DMS 273 treated with DMSO at 0.1 percent for 48 hours (cell line): ENCODE data around the gene AFF3.

Source experiments
- DNase-seq: peaks from one replicate; lab custom pipeline; 2025; lab: John Stamatoyannopoulos, UW

Gene AFF3

GRCh38 chr2:99698896-99699295, 443.5 kb downstream of the AFF3 start:
- DNase-seq, result no peak

DNA sequence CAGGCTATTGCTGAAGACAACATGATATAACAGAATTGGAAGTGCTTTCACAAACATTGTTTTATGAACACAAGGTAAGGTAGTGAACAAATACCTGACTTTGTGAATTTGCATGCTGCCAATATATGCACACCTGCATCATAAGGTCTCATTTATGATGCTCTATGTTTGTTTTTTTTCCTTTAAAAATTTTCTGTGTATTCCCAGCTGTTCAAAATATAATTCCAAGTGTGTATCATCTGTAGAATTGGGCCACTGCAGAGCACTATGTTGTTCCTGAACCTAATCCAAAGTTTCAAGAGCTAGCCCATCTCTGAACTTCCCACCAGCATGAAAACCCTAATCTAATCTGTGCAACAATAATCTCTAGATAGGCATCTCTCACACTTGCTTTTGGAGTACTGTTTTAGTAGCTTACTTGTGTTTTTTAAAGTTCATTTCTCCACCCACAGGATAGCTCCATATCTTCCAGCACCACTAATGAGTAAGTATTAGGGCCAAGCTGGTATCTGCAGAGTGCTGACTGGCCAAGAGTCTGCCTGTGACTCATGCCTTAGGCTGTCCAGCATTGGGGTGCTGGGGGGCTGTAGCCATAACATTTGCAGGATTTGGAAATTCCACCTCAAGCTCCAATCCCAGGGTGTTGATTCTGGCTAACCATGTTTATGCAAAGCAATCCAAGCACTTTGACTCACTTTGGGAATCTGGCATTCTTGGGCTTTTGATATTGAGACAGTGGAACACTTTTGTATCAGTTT, 444.4 kb downstream of the AFF3 start:
- DNase-seq, result no peak

- no peak for DNase-seq
These were observed 446.5 kb downstream of the AFF3 start for GRCh38 chr2:99695944-99696253.

DNA sequence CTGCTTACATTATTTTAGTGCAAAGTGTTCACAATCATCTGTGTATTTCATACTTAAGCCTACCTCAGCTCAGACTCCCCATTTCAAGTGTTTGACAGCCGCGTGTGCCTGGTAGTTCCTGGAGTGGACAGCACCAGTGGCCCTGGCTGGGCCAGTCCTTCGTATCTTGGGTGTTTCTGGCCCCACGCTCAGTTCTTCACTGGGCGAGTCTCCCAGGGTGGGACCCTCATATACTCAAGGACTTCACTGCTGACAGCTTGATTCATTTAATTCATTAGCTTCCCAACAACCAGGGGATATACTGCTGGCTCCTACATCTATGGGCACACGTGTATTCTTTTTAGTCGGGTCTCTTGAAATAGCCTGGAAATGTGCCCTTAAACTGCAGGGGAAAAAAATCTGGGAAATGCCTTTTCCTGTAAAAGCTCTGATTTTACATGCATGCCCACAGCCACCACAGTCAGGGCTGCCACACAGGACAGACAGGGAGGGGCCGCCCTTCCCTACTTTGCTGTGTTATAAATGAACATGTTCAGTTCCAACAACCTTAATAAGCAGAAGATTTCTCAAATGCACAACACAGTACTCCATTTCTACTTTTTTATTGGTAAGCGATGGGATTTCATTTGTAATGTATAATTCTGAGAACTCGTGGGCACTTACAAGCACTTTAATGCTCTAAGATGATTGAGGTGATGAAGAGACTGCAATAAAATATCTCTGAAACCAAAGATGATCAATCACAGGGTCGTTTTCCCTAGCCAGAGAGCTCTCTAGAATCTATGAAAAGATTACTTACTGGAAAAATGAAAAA, 447.1 kb downstream of the AFF3 start:
- no peak for DNase-seq

- DNase-seq, result no peak
These were observed 448.1 kb downstream of the AFF3 start for GRCh38 chr2:99694331-99694730.

DNA sequence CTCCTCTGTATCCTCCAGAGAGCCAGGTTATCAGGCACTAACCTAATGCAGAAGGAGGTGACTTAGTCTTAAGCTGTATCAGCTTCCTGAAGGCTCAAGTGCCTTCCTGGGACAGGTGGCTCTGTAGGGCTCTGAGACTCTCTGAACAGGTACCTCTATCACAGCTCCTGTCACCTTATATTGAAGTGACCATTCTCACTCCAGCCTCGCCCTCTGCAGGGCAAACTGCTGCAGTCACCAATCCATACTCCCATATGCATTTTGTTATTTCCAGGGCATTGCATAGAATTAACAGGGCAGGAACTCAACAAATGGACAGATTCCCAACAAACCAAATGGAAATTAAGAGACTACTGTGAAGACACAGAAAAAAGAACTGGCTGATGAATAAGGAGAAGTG, 449.6 kb downstream of the AFF3 start:
- no peak for DNase-seq

- DNase-seq, result no peak
These were observed 450.5 kb downstream of the AFF3 start for GRCh38 chr2:99691926-99692325.

DNA sequence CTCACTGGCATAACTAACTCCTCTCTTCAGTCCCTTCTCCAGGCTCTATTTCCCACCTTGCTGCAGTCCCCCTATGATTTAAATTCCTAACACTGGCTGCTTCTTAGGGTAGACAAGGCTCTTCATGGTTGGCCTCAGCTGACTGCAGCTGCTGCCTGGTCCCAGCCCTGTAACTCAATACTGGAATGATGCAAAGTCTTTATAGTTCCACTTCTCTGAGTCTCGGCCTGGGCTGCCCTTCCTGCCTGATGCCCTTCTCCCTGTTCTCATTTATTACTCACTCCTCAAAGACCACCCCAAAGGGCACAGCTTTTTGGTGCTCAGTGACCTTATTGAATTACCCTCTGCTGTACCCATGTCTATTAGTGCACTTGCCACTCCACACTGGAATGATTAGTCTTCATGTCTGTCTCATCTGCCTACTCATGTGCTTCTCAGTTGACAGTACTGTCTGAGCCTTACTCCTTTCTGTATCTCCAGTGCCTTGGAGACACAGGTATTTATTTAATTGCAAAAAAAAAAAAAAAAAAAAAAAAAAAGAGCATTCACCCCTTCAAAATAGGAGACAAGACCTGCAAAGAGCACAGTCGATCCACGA, 453.1 kb downstream of the AFF3 start:
- no peak for DNase-seq

- DNase-seq, result no peak
These were observed 453.7 kb downstream of the AFF3 start for GRCh38 chr2:99688699-99689098.

- peak; percentile 17 for DNase-seq
These were observed 459.9 kb downstream of the AFF3 start for GRCh38 chr2:99682275-99683060.

GRCh38 chr2:99680946-99681345, 461.4 kb downstream of the AFF3 start:
- DNase-seq, result no peak

- no peak for DNase-seq
These were observed 462.9 kb downstream of the AFF3 start for GRCh38 chr2:99679518-99679917.

GRCh38 chr2:99678625-99679024, 463.8 kb downstream of the AFF3 start:
- DNase-seq, result no peak

DNA sequence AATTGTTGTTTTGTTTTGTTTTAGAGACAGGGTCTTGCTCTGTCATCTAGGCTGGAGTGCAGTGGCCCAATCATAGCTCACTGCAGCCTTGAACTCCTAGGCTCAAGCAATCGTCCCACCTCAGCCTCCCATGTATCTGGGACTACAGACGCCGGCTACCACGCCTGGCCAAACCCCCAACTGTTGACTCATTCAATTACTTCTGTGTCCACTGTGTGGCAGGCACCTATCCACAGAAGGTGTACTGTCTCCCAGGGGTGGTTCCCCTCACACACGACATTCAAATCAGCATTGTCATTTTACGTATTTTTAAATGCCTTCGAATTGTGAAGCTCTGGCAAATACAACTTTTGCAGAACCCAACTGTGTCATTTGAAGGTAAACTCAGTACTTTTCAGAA, 464.6 kb downstream of the AFF3 start:
- DNase-seq, result no peak

DNA sequence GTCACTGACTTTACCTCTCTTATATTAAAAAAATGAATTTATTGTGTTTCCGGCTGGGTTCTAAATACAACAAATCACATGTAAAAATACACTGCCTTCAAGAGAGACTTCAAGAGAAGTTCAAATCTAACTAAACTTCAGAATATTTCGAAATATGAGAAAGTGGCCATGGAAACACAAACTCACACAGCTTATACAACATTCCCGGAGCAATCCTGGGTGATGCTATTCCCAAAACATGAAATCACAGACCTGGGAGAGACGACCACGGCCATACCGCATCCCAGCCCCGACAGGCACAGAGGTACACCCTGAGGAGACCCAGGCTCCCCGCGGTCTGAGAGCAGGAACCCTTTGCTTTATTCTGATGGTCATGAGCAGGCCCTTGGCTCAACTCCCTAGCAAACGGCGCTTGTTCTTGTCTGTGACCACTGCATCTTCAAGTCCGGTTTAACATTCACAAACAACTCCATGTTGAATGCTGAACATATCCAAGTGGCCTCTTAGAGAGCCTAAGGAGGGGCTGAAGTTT, 467.2 kb downstream of the AFF3 start:
- DNase-seq, result no peak

DNA sequence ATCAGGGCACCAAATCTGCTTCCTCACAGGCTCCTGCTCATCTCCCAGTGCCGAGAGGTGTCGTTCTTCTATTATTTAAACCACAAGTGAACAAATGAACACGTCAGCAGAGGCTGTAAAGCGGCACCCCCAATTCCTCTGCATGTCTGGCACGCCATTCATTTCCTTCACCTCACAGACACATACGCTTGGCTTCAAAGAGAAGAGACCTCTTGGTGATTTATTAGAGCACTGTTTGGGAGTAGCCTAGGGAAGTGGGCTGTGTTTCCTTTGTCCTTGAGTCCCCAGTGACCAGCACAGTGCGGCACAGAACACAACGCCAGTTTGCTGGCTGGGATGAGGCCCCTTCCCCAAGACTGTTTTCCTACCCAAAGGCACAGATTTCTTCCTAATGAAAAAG, 468.3 kb downstream of the AFF3 start:
- DNase-seq, result no peak

- no peak for DNase-seq
These were observed 469.5 kb downstream of the AFF3 start for GRCh38 chr2:99672766-99673350.

DNA sequence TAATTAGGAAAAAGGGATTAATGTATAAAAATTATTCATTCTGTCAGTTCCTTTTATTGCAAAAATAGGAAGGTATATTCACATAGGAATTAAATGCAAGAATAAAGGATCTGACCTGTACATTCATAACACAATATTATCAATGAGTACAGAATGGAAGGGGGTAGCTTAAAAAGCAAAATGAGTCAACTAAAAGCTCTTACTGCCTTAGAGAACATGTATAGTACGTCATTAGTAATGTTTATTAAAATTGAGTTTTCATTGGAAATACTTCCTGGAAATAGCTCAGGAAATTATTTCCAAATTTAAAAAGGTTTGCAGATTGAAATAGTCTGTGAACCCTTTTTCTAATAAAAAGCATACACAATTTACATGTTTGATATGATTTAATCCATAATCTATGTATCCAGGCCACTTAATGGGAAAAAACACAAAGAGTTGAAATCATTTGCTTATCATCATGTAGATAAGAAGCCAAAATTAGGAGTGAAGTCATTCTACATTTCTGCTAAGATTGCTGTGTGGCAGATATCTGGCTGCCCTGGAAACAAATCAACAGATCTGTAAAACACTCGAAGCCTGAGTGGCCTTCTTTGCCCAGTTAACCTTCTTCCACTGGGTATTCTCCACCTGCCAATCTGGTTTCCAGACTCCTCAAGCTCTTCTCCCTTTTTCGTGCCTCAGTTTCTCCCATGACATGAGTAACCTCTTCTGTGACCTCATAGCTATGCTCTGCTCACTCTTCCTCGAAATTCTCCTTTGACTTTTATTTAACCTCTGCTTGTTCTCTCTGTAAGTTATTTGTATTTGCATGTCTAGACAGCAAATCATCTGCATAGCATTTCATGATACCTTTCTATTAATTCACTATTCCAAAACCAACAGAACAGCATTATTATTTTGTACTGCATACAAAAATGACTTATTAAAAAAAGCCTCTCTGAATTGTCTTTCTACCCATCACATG, 471.3 kb downstream of the AFF3 start:
- no peak for DNase-seq

GRCh38 chr2:99666256-99666655, 476.1 kb downstream of the AFF3 start:
- DNase-seq, result no peak

- no peak for DNase-seq
These were observed 478.7 kb downstream of the AFF3 start for GRCh38 chr2:99663641-99664040.
